ENCODE results near the gene XRN1.
A peak's percentile ranks its signal among the peaks of the same experiment; 100 is the strongest.

Gene XRN1

DNA sequence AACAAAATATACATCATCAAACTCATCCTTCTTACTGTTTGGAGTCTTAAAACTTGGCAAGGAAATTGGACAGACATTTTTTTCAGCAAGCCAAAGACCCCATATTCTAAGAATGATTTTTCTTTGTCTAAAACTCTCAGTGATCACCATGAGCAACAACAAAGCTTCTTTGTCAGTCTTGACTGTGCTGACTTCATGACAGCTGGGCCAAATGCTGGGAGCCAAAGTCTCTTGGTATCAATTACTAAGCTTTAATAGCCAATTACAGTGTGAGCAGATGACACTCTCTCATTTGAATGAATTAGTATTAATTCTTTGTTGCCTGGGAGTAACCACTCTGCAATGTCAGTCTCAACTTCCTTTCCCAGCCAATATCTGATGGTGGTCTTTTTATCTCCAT is 174.3 kb downstream of the XRN1 start:
- DNase-seq (ENCODE audit: low read depth in 1 of 2, low spot score in 1 of 2), result no peak
- Histone ChIP-seq H3K4me3 (replicated peaks; ENCODE audit: insufficient read depth, low read length) (no peak overlapping the region), H3K27ac (replicated peaks) (no peak overlapping the region), H3K27me3 (ENCODE audit: insufficient read depth, poor library complexity, severe bottlenecking) (no peaks in the 10 kb centered on the region)
- TF ChIP-seq REST (IDR thresholded peaks at IDR 0.05; ENCODE audit: insufficient replicate concordance, low read depth), result no peak
- no peak for TF ChIP-seq CTCF (IDR thresholded peaks at IDR 0.05; ENCODE audit: insufficient read depth, low read length)
- TF ChIP-seq POLR2AphosphoS5 (IDR thresholded peaks at IDR 0.05; ENCODE audit: low read depth), result no peak
- TF ChIP-seq GABPA (IDR thresholded peaks at IDR 0.05; ENCODE audit: low read depth), result no peak
- TF ChIP-seq SPI1 (IDR thresholded peaks at IDR 0.05; ENCODE audit: borderline replicate concordance, low read depth), result no peak

GRCh38 chr3:142272200-142272891 is 175.5 kb downstream of the XRN1 start:
- TF ChIP-seq GABPA (IDR thresholded peaks at IDR 0.05; ENCODE audit: low read depth), result no peak
- TF ChIP-seq SPI1 (IDR thresholded peaks at IDR 0.05; ENCODE audit: borderline replicate concordance, low read depth), result no peak
- no peak for TF ChIP-seq POLR2AphosphoS5 (IDR thresholded peaks at IDR 0.05; ENCODE audit: low read depth)
- TF ChIP-seq CTCF (IDR thresholded peaks at IDR 0.05; ENCODE audit: insufficient read depth, low read length), result no peak
- no peak for TF ChIP-seq REST (IDR thresholded peaks at IDR 0.05; ENCODE audit: insufficient replicate concordance, low read depth)
- DNase-seq (ENCODE audit: low read depth in 1 of 2, low spot score in 1 of 2), result no peak
- Histone ChIP-seq H3K4me3 (replicated peaks; ENCODE audit: insufficient read depth, low read length) (no peak overlapping the region), H3K27ac (replicated peaks) (no peak overlapping the region), H3K27me3 (ENCODE audit: insufficient read depth, poor library complexity, severe bottlenecking) (no peaks in the 10 kb centered on the region)

DNA sequence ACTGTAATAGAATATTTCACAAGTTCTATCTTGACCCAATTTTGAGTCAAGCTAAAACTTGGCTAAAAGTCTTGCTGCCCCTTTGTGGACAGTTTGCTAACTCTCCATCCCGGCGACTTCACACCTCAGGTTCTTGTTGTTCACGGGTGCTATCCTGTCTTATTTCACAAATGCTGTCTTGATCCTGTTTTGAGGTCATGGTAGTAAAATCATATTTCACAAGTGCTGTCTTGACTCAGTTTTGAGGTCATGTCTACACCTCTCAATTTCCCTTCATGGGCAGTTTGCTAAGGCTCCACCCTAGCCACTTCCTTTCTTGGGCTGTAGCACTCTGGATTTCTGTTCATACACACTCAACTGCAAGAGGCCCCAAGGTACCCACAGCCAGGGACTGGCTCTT is 177.4 kb downstream of the XRN1 start:
- H3K27me3 ChIP-seq (ENCODE audit: insufficient read depth, poor library complexity, severe bottlenecking), result no peaks in the 10 kb centered on the region
- peak overlapping the region; percentile 51 for H3K27ac ChIP-seq (replicated peaks)
- TF ChIP-seq CTCF (IDR thresholded peaks at IDR 0.05; ENCODE audit: insufficient read depth, low read length) (no peak), POLR2AphosphoS5 (IDR thresholded peaks at IDR 0.05; ENCODE audit: low read depth) (no peak), SPI1 (IDR thresholded peaks at IDR 0.05; ENCODE audit: borderline replicate concordance, low read depth) (peak; percentile 65; the same call in 1 of the 2 replicates), GABPA (IDR thresholded peaks at IDR 0.05; ENCODE audit: low read depth) (no peak), REST (IDR thresholded peaks at IDR 0.05; ENCODE audit: insufficient replicate concordance, low read depth) (no peak)
- DNase-seq (ENCODE audit: low read depth in 1 of 2, low spot score in 1 of 2), result peak; percentile 70 to 81
- H3K4me3 ChIP-seq (replicated peaks; ENCODE audit: insufficient read depth, low read length), result no peak overlapping the region

All from HL-60 (cell line).